ENCODE results near the gene GRID1. TPM values are rescaled to one million over a fixed set of nuclear protein-coding genes. Genes with fewer than 3 reads are reported as not detected.

GRID1 gene
- total RNA-seq, 1 donor from 2014 or later = 3.0 TPM

- DNase-seq (ENCODE audit: low spot score) = peak; percentile 63
- intact Hi-C loops (cut with DNase I) = no loop called here
Observed at GRCh38 chr10:86290933-86291615, 75.5 kb downstream of the GRID1 start.

- intact Hi-C loops (cut with DNase I) = no loop called here
Observed at GRCh38 chr10:86289577-86289868, 77.1 kb downstream of the GRID1 start.

DNA sequence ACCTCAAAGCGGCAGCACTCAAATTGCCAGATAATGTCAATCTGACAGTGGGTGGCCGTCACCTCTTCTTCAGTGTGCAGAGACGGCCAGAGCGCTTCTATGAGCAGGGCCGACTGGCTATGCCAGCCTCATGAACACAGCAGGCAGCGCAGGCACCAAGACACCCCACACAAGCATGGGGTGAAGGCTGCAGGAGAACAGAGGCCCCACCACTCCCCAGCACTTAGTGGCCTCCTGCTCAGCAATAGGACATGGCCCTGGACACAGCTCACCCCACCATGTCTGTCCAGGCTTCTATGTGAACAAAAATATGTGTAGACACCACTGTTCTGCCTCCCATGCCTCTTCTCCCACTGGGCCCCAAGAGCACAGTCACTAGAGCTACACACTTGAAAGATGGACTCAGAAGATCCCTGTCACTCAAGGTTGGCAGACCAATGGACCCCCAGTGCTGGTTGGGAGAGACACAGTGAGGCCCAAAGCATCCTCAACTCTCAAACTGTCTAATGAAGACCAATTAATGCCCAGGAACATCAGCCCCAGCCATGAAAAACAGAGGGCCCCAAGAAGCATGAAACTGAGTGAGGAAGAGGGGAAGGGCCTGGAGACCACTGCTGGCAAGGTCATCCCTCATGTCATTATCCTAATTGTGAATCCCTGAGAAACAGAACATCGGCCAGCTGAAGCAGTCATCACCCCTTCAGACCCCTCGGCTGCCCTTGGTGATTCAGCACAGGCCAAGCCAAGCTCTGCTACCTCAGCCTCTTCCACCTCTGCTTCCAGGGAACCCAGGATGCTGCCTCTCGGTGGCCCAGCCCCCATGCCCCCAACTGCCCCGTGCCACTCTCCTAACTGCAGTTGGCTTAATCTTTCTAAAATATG is 77.7 kb downstream of the GRID1 start:
- no peak for DNase-seq (ENCODE audit: low spot score)

More at GRCh38 chr10:86289577-86289868, 77.1 kb downstream of the GRID1 start:
- DNase-seq (ENCODE audit: low spot score) = peak; percentile 62

GRCh38 chr10:86287966-86288579 is 78.5 kb downstream of the GRID1 start:
- intact Hi-C loops (cut with DNase I) = no loop called here
- peak; percentile 43 for DNase-seq (ENCODE audit: low spot score)

More for the DNA sequence above, 77.7 kb downstream of the GRID1 start:
- intact Hi-C loops (cut with DNase I) = no loop called here

- DNase-seq (ENCODE audit: low spot score) = peak; percentile 49
- intact Hi-C loops (cut with DNase I) = no loop called here
Observed at GRCh38 chr10:86287110-86287793, 79.3 kb downstream of the GRID1 start.

DNA sequence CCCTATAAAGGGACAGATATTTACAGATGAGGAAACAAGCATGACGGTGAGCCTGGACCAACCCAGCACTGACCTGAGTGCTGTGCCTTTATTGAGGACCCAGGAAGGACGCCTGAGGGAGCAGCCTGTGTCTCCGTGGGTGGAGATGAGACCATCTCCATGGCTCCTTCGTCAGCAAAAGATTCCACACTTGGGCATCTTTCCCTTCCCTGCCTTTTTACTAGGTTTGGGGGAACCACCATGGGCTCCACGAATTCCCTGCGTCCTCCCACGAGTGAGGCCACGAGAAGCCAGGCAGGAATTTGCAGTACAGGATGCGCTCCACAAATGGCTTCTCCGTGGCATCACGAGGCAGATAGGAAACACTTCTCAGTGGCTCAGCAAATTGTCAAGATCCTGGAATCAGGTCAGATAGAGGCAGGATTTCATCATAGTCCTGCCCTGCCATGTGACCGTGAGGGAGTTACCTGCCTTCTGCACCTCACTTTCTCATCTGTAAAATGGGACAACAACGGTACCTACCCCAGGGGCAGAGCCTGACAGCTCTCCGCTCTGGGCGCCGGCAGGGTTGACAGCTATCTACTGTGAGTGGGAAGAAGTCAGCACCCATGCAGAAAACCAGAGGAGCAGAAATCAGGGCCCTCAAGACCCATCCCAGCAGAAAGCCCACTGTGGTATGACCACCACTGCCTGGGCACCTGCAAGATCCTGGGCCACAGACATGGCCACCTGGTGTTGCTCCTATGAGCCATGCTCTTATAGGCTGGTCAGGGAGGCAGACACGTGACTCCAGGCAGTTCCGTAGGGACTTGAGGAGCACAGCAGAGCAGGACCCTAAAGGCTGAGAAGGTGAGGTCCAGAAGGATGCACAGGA is 80.1 kb downstream of the GRID1 start:
- intact Hi-C loops (cut with DNase I) = no loop called here
- peak; percentile 63 for DNase-seq (ENCODE audit: low spot score)

DNA sequence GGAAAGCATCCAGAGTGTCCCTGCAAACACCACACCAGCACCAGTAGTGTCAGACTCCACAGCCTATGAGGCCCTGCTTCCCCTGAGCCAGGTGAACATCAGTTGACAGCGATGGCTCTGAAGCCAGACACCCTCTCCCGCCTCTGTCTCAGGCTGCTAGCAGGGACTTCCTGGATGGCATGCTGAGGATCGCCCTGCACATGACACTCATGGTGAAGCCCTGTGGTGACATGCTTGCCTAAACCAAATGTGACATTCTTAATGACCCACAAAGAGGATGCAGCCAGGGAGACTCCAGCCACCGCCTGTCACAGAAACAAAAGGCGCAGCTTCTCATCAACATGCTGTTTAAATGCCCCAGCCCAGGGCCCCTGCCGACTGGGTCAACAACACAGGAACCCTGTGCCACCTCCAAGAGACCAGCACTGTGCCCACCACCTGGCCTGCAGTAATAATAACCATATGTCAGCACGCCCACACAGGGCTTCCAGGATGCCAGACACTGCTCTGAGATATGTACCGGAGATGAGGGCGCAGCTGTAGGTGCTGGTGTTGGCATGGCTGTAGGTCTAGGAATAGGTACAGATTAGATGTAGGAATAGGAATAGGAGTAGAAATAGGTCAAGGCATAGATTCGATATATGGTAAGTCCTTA is 81.3 kb downstream of the GRID1 start:
- intact Hi-C loops (cut with DNase I) = no loop called here
- DNase-seq (ENCODE audit: low spot score) = peak; percentile 39

GRCh38 chr10:86284355-86285105 is 82.1 kb downstream of the GRID1 start:
- DNase-seq (ENCODE audit: low spot score) = peak; percentile 60
- intact Hi-C loops (cut with DNase I) = no loop called here

DNA sequence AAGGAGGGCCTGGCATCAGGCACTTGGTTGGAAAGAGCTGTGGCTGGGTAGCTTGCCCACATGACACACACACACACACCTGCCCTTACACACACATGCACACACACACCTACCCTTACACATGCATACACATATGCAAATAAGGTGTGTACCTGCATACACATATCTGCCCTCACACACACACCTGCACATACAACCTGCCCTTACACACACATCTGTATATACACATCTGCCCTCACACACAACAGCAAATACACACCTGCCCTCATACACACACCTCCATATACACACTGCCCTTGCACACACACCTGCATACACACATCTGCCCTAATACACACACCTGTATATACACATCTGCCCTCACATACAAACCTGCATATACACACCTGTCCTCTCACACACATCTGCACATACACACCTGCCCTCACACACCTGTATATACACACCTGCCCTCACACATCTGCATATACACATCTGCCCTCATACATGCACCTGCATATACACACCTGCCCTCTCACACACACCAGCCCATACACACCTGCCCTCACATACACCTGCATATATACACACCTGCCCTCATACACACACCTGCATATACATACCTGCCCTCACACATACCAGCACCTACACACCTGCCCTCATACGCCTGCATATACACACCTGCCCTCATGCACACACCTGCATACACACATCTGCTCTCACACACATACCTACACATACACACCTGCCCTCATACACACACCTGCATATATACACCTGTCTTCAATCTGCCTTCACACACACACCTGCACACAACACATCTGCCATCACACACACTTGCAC is 82.9 kb downstream of the GRID1 start:
- intact Hi-C loops (cut with DNase I) = no loop called here
- peak; percentile 59 for DNase-seq (ENCODE audit: low spot score)

DNA sequence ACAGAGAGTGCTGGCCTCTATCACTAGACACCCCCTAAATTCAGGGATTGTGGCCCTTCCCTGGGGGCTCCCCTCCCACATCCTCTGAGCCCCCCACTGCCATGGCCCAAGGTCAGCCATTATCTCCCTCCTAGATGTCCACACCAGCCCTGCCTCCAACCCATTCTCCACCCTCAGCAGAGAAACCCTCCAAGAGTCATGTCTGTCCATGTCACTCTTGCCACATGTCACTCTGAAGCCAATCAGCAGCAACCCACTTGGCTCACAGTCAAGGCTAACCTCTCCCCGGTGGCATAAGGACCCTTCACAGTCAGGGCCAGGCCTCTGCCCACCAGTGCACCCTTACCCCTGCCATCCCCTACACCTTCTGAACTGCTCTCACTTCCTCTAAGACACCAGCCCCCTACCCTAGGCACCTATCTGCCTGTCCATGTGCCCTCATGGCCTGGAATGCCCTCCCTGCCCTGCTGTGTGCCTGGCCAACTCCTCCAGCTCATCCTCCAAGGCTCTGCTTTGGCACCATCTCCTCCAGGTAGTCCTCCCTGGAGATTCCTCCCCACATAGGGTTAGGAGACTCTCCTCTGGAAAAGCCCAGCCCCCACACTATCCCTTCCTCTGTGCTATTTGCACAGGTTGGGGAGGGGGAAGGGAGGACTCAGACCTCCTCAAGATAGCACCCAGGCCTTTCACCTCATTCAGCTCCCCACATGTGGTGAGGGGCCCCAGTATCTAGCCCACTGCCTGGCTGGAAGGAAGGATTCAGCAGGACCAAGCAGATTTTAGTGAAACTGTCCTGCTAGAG is 83.7 kb downstream of the GRID1 start:
- peak; percentile 56 for DNase-seq (ENCODE audit: low spot score)
- intact Hi-C loops (cut with DNase I) = no loop called here

GRCh38 chr10:86281396-86281795 is 85.2 kb downstream of the GRID1 start:
- no peak for DNase-seq (ENCODE audit: low spot score)
- intact Hi-C loops (cut with DNase I) = no loop called here

DNA sequence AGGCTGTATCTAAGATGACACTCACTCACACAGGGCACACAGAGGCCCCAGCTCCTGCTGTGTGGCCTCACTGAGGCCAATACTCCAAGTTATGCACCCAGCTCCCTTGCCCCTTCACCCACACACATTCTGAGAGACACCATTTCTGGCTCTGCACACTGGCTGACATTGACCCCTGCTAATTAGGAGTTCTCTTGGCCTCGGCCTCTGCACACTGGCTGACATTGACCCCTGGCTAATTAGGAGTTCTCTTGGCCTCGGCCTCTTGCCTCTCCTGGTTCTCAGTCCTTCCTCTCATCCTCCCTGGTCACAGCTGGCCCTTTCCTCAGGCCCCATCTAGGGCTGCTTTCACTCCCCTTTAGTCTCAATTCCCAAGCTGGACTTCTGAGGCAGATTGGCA is 97.3 kb downstream of the GRID1 start:
- intact Hi-C loops (cut with DNase I) = no loop called here
- DNase-seq (ENCODE audit: low spot score) = peak; percentile 39

GRCh38 chr10:86267286-86268195 is 99.1 kb downstream of the GRID1 start:
- intact Hi-C loops (cut with DNase I) = no loop called here
- peak; percentile 58 for DNase-seq (ENCODE audit: low spot score)

GRCh38 chr10:86266446-86267242 is 100.0 kb downstream of the GRID1 start:
- DNase-seq (ENCODE audit: low spot score) = peak; percentile 7
- intact Hi-C loops (cut with DNase I) = no loop called here

DNA sequence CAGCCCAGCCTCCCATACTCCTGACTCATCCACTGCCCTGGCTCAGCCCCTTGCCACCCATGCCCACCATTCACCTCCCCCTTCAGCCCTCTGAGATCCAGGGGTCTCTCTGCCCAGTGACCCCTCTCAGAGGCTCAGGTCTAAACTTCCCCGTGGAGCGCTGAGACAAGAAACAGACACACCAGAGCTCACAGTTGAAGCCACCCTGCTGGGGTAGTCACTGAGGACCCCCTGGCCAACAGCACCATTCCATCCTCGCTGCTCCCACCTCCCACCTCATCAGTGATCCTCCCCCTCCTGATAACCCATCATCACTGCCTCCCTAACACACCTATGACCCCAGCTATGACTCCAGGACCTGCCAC is 100.7 kb downstream of the GRID1 start:
- intact Hi-C loops (cut with DNase I) = no loop called here
- DNase-seq (ENCODE audit: low spot score) = peak; percentile 43
